Endothelial cell (in vitro differentiated cells): ENCODE data around the gene EID2. TPM values are rescaled to one million over a fixed set of nuclear protein-coding genes. Genes with fewer than 3 reads are reported as not detected.

Experiments used
- DNase-seq: peaks from one replicate; pipeline ENCODE4 v3.0.0; 2021; ENCODE audit warnings: low spot score
- H3K27ac Mint-ChIP-seq: one replicate; pipeline ENCODE4 v1.8.0; 2021; ENCODE audit warnings: mixed read lengths, inconsistent platforms; ENCODE audit not compliant: unreplicated experiment
- H3K27me3 Mint-ChIP-seq: one replicate; pipeline ENCODE4 v1.8.0; 2021; ENCODE audit warnings: mild to moderate bottlenecking, moderate library complexity, mixed read lengths, inconsistent platforms; ENCODE audit not compliant: unreplicated experiment
- H3K36me3 Mint-ChIP-seq: one replicate; pipeline ENCODE4 v1.8.0; 2021; ENCODE audit warnings: mild to moderate bottlenecking, low read depth, mixed read lengths, inconsistent platforms; ENCODE audit not compliant: unreplicated experiment
- H3K4me1 Mint-ChIP-seq: one replicate; pipeline ENCODE4 v1.8.0; 2021; ENCODE audit warnings: mild to moderate bottlenecking, mixed read lengths, inconsistent platforms; ENCODE audit not compliant: unreplicated experiment
- H3K4me3 Mint-ChIP-seq: one replicate; pipeline ENCODE4 v1.8.0; 2021; ENCODE audit warnings: mild to moderate bottlenecking, mixed read lengths, inconsistent platforms; ENCODE audit not compliant: unreplicated experiment
- H3K9me3 Mint-ChIP-seq: one replicate; pipeline ENCODE4 v1.8.0; 2021; ENCODE audit warnings: mixed read lengths, inconsistent platforms; ENCODE audit not compliant: unreplicated experiment
- CTCF ChIP-seq: fragments of 200-600 bp; sonication (generic); IDR thresholded peaks from one replicate; pipeline ENCODE4 v1.5.0; 2021; ENCODE audit warnings: antibody characterized with exemption; ENCODE audit not compliant: unreplicated experiment
- total RNA-seq: library from RNA; stranded (reverse); fragmentation: NEBNext Ultra II Directional; extraction: Animal tissue kit (Norgen Biotek cat#: 25700); gene quantifications from one replicate; pipeline ENCODE4 v1.2.1, GENCODE V29; 2021; ENCODE audit not compliant: unreplicated experiment

Gene EID2
- total RNA-seq, 1 donor from 2014 or later: 19.6 TPM

GRCh38 chr19:39518458-39518857, 21.5 kb downstream of the EID2 start:
- Mint-ChIP-seq H3K4me3 (no peak overlapping the region), H3K9me3 (no peaks in the 10 kb centered on the region), H3K4me1 (peaks cover 12% of the 10 kb centered on the region), H3K36me3 (peaks cover 4% of the 10 kb centered on the region), H3K27me3 (peaks cover 15% of the 10 kb centered on the region), H3K27ac (no peak overlapping the region)
- TF ChIP-seq CTCF: no peak
- DNase-seq: no peak

GRCh38 chr19:39517432-39517831, 22.5 kb downstream of the EID2 start:
- peaks cover 15% of the 10 kb centered on the region for H3K27me3 Mint-ChIP-seq
- TF ChIP-seq CTCF: no peak
- peak overlapping the region; percentile 15 for H3K27ac Mint-ChIP-seq
- H3K9me3 Mint-ChIP-seq: no peaks in the 10 kb centered on the region
- H3K36me3 Mint-ChIP-seq: peaks cover 4% of the 10 kb centered on the region
- H3K4me1 Mint-ChIP-seq: peaks cover 12% of the 10 kb centered on the region
- peak overlapping the region; percentile 73 for H3K4me3 Mint-ChIP-seq
- DNase-seq: no peak

- H3K4me1 Mint-ChIP-seq: peaks cover 12% of the 10 kb centered on the region
- H3K9me3 Mint-ChIP-seq: no peaks in the 10 kb centered on the region
- no peak for DNase-seq
- H3K4me3 Mint-ChIP-seq: peak overlapping the region; percentile 81
- H3K36me3 Mint-ChIP-seq: peaks cover 4% of the 10 kb centered on the region
- H3K27ac Mint-ChIP-seq: peak overlapping the region; percentile 25
- H3K27me3 Mint-ChIP-seq: peaks cover 15% of the 10 kb centered on the region
- no peak for TF ChIP-seq CTCF
Observed at GRCh38 chr19:39516270-39516669, 23.7 kb downstream of the EID2 start.

GRCh38 chr19:39515551-39516191, 24.3 kb downstream of the EID2 start:
- H3K27me3 Mint-ChIP-seq: peaks cover 15% of the 10 kb centered on the region
- peaks cover 12% of the 10 kb centered on the region for H3K4me1 Mint-ChIP-seq
- H3K4me3 Mint-ChIP-seq: peak overlapping the region; percentile 81
- peak; percentile 28 for DNase-seq
- TF ChIP-seq CTCF: no peak
- no peaks in the 10 kb centered on the region for H3K9me3 Mint-ChIP-seq
- peaks cover 4% of the 10 kb centered on the region for H3K36me3 Mint-ChIP-seq
- H3K27ac Mint-ChIP-seq: no peak overlapping the region

- no peak within 1 kb of the TSS for H3K27ac Mint-ChIP-seq
- H3K4me1 Mint-ChIP-seq: peaks cover 12% of the 10 kb centered on the region
- no peak for TF ChIP-seq CTCF
- peak within 1 kb of the TSS; percentile 90 for H3K4me3 Mint-ChIP-seq
- H3K27me3 Mint-ChIP-seq: peaks cover 15% of the 10 kb centered on the region
- peak; percentile 35 for DNase-seq
- no peaks in the 10 kb centered on the region for H3K9me3 Mint-ChIP-seq
- H3K36me3 Mint-ChIP-seq: peaks cover 4% of the 10 kb centered on the region
Observed at GRCh38 chr19:39514840-39515550, 25.0 kb downstream of the EID2 start, which contains the start of gene SELENOV. SELENOV (plus strand) TSS chr19:39515139; CDS start chr19:39515213, 74 bp downstream.
